ENCODE results near the gene FUBP3. TPM values are rescaled to one million over a fixed set of nuclear protein-coding genes. Genes with fewer than 3 reads are reported as not detected.

Gene FUBP3
- polyA plus RNA-seq, 1 experiment: 38.8 TPM

GRCh38 chr9:130659699-130660248, 80.4 kb downstream of the FUBP3 start:
- Histone ChIP-seq H3K36me3 (ENCODE audit: control insufficient read depth, insufficient read depth, low read length) (no peaks in the 10 kb centered on the region), H3K4me3 (ENCODE audit: low read depth, low read length) (no peak overlapping the region), H3K27me3 (ENCODE audit: control insufficient read depth, insufficient read depth, low read length) (peaks cover 61% of the 10 kb centered on the region)
- DNase-seq (ENCODE audit: low read depth): no peak
- TF ChIP-seq, protein P1, sequence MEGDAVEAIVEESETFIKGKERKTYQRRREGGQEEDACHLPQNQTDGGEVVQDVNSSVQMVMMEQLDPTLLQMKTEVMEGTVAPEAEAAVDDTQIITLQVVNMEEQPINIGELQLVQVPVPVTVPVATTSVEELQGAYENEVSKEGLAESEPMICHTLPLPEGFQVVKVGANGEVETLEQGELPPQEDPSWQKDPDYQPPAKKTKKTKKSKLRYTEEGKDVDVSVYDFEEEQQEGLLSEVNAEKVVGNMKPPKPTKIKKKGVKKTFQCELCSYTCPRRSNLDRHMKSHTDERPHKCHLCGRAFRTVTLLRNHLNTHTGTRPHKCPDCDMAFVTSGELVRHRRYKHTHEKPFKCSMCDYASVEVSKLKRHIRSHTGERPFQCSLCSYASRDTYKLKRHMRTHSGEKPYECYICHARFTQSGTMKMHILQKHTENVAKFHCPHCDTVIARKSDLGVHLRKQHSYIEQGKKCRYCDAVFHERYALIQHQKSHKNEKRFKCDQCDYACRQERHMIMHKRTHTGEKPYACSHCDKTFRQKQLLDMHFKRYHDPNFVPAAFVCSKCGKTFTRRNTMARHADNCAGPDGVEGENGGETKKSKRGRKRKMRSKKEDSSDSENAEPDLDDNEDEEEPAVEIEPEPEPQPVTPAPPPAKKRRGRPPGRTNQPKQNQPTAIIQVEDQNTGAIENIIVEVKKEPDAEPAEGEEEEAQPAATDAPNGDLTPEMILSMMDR (IDR thresholded peaks at IDR 0.05; ENCODE audit: insufficient read depth, low read depth, low read length): no peak
- ChIA-PET CTCF (no interaction called here), POLR2A (no interaction called here)

DNA sequence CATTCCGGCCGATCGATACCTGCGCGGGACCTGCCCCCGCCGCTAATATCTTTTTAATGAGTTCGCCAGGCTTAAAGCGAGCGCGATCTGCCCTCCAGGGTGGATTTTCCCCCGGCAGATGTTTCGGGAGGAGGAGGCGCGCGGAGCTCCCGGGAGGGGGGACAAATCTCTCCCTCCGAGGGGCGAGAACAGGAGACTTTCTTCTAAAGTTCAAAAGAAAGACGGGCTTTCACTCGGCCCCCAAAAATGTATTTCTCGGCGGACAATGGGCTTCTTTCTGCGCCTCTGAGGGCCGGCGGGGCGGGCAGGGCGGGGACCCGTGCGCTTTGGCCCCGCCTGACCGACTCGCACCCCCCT, 80.9 kb downstream of the FUBP3 start:
- TF ChIP-seq, protein P1 (IDR thresholded peaks at IDR 0.05; ENCODE audit: insufficient read depth, low read depth, low read length): no peak
- DNase-seq (ENCODE audit: low read depth): no peak
- peak overlapping the region; percentile 8 for H3K4me3 ChIP-seq (ENCODE audit: low read depth, low read length)
- peaks cover 65% of the 10 kb centered on the region for H3K27me3 ChIP-seq (ENCODE audit: control insufficient read depth, insufficient read depth, low read length)
- ChIA-PET CTCF (interaction anchor here (0.6 kb wide), 1 partner anchor 86 kb away, joined by 3 read pairs; no protein-coding TSS in a partner anchor), POLR2A (no interaction called here)
- no peaks in the 10 kb centered on the region for H3K36me3 ChIP-seq (ENCODE audit: control insufficient read depth, insufficient read depth, low read length)

DNA sequence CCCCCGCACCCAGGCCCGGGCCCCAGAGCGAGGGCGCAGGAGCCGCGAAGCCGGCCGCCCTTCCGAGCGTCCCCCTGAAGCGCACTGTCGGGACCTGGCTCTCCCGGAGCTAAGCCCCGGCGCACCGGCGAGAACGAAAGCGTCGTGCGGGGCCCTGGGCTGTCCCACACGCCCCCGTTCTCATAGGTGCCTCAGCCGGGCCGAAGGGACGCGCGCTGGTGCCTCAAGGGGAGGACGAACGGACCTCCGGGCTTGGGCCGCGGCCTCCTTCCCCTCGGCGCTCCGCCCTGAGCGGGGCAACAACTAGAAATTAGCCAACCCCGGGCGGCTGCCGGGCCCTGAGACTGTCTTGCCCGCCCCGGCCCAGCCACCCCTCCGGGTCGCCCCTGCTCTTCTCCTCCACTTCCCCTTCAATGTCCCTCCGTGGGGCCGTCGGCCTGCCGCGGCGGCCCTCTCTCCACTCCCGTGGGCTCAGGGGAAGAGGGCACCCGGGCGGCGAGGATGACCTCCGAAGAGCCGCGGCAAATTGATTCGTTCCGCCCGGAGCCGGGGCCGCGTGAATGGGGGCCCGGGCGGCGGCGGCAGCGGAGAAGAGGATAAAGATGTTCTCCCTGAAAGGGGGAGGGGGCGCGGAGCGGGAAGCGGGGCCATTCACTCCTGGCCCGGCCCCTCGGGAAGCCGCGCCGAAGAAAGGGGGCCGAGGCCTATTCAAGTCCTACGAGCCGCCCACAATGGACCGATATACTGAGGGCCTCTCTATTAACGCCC, 81.5 kb downstream of the FUBP3 start:
- ChIA-PET POLR2A (no interaction called here), CTCF (interaction anchor here (0.6 kb wide), 1 partner anchor 87 kb away, joined by 3 read pairs; no protein-coding TSS in a partner anchor)
- peaks cover 67% of the 10 kb centered on the region for H3K27me3 ChIP-seq (ENCODE audit: control insufficient read depth, insufficient read depth, low read length)
- DNase-seq (ENCODE audit: low read depth): no peak
- no peaks in the 10 kb centered on the region for H3K36me3 ChIP-seq (ENCODE audit: control insufficient read depth, insufficient read depth, low read length)
- peak overlapping the region; percentile 8 for H3K4me3 ChIP-seq (ENCODE audit: low read depth, low read length)
- TF ChIP-seq, protein P1 (IDR thresholded peaks at IDR 0.05; ENCODE audit: insufficient read depth, low read depth, low read length): no peak

- Histone ChIP-seq H3K27me3 (ENCODE audit: control insufficient read depth, insufficient read depth, low read length) (peaks cover 69% of the 10 kb centered on the region), H3K36me3 (ENCODE audit: control insufficient read depth, insufficient read depth, low read length) (no peaks in the 10 kb centered on the region), H3K4me3 (ENCODE audit: low read depth, low read length) (no peak overlapping the region)
- ChIA-PET POLR2A (no interaction called here), CTCF (interaction anchor here (1.8 kb wide), 1 partner anchor 21 kb away, joined by 4 read pairs; no protein-coding TSS in a partner anchor)
- TF ChIP-seq, protein P1 (IDR thresholded peaks at IDR 0.05; ENCODE audit: insufficient read depth, low read depth, low read length): no peak
- DNase-seq (ENCODE audit: low read depth): no peak
These were observed 82.2 kb downstream of the FUBP3 start for GRCh38 chr9:130661451-130662098.

Data from BJ (cell line).